Osteoblast (primary cell): ENCODE results near the gene ITGB8. TPM values are rescaled to one million over a fixed set of nuclear protein-coding genes. Genes with fewer than 3 reads are reported as not detected.

Experiments used
- DNase-seq: peaks from one replicate; pipeline ENCODE4 v3.0.0; 2011; ENCODE audit warnings: low spot score, mixed read lengths; ENCODE audit not compliant: insufficient read length; ENCODE audit errors: missing footprints
- H2AFZ ChIP-seq: 2 replicates; pipeline ENCODE4 v1.6.0; 2011; ENCODE audit warnings: mild to moderate bottlenecking, low read length
- H3K27ac ChIP-seq: 2 replicates; pipeline ENCODE4 v1.5.1; 2011; ENCODE audit warnings: mild to moderate bottlenecking, low read depth, low read length, moderate library complexity
- H3K27me3 ChIP-seq: 2 replicates; pipeline ENCODE4 v1.6.0; 2012; ENCODE audit warnings: mild to moderate bottlenecking, control low read depth, inconsistent platforms, low read length, moderate library complexity; ENCODE audit not compliant: insufficient read depth
- H3K36me3 ChIP-seq: 2 replicates; pipeline ENCODE4 v1.5.1; 2011; ENCODE audit warnings: mild to moderate bottlenecking, low read length, control low read depth, moderate library complexity; ENCODE audit not compliant: insufficient read depth
- H3K4me1 ChIP-seq: 2 replicates; pipeline ENCODE4 v1.5.1; 2011; ENCODE audit warnings: mild to moderate bottlenecking, low read length, control low read depth, moderate library complexity; ENCODE audit not compliant: insufficient read depth
- H3K4me2 ChIP-seq: 2 replicates; pipeline ENCODE4 v1.6.0; 2011; ENCODE audit warnings: mild to moderate bottlenecking, low read length; ENCODE audit not compliant: insufficient read depth
- H3K4me3 ChIP-seq: fragments of 200-600 bp; sonication (generic); 3 replicates; pipeline ENCODE4 v1.5.1; 2012; ENCODE audit warnings: mild to moderate bottlenecking, low read length, inconsistent platforms; ENCODE audit not compliant: insufficient read depth
- H3K79me2 ChIP-seq: 2 replicates; pipeline ENCODE4 v1.6.0; 2012; ENCODE audit warnings: mild to moderate bottlenecking, low read length, control low read depth, inconsistent platforms; ENCODE audit not compliant: insufficient read depth
- H3K9me3 ChIP-seq: 2 replicates; pipeline ENCODE4 v1.5.1; 2011; ENCODE audit warnings: low read depth, low read length, control low read depth
- H4K20me1 ChIP-seq: 2 replicates; pipeline ENCODE4 v1.6.0; 2012; ENCODE audit warnings: mild to moderate bottlenecking, low read length, control low read depth; ENCODE audit not compliant: insufficient read depth
- CTCF ChIP-seq: IDR thresholded peaks from 2 replicates; pipeline ENCODE4 v1.5.1; 2011; ENCODE audit warnings: mild to moderate bottlenecking, low read depth, low read length, moderate library complexity; ENCODE audit errors: extremely low read depth
- total RNA-seq: library from RNA; depleted of rRNA; stranded (reverse); fragments of >200 nt; gene quantifications from 2 replicates; pipeline ENCODE4 v1.2.3, GENCODE V29; 2012

ITGB8 gene
- total RNA-seq, 1 donor, result 35.1 TPM

DNA sequence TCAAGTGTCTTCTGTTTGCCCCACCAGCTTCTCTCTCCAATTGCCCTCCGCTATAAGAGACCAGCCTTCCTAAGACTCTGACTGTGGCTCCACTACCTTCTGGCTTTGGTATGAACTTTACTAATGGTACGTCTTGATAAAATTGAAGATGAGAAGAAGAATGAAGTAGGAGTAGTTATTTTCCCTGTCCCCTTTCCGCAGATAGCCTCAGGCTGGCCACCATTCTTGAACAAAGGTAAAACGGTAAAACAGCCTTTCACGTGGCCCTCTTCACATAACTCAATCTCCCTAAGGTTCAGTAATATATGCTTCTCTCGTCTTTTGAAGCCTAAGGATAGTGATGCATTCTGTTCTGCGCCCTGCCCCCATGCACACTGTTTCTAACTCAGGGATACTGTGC lies 9.9 kb upstream of the ITGB8 start:
- Histone ChIP-seq H3K79me2 (no peaks in the 10 kb centered on the region), H3K27me3 (no peaks in the 10 kb centered on the region), H3K4me2 (no peak overlapping the region), H3K4me3 (no peak overlapping the region), H3K4me1 (no peaks in the 10 kb centered on the region), H2AFZ (no peak overlapping the region), H4K20me1 (no peaks in the 10 kb centered on the region), H3K9me3 (no peaks in the 10 kb centered on the region), H3K36me3 (no peaks in the 10 kb centered on the region), H3K27ac (no peak overlapping the region)
- no peak for DNase-seq
- no peak for TF ChIP-seq CTCF

- Histone ChIP-seq H3K27ac (no peak overlapping the region), H3K27me3 (no peaks in the 10 kb centered on the region), H3K4me3 (no peak overlapping the region), H3K4me2 (no peak overlapping the region), H3K36me3 (no peaks in the 10 kb centered on the region), H3K4me1 (peaks cover 5% of the 10 kb centered on the region), H4K20me1 (no peaks in the 10 kb centered on the region), H3K9me3 (no peaks in the 10 kb centered on the region), H2AFZ (no peak overlapping the region), H3K79me2 (no peaks in the 10 kb centered on the region)
- no peak for DNase-seq
- TF ChIP-seq CTCF, result no peak
These were observed 7.1 kb upstream of the ITGB8 start for GRCh38 chr7:20323595-20323994.

DNA sequence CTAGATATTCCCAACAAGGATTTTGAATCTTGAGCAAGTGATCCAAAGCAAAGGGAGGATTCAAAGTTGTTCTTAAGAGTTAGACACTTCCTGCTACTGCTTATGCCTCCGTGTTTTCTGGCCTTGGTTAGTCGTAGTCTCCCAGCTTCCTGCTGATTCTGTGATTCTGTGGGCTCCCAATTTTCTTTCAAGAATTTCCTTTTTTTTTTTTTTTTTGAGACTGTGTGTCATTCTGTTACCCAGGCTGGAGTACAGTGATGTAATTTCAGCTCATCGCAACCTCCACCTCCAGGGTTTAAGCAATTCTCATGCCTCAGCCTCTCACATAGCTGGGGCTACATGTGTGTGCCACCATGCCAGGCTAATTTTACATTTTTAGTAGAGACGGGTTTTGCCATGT lies 4.4 kb upstream of the ITGB8 start:
- H3K27me3 ChIP-seq, result no peaks in the 10 kb centered on the region
- H2AFZ ChIP-seq, result no peak overlapping the region
- no peak overlapping the region for H3K27ac ChIP-seq
- no peaks in the 10 kb centered on the region for H3K36me3 ChIP-seq
- no peaks in the 10 kb centered on the region for H4K20me1 ChIP-seq
- H3K9me3 ChIP-seq, result no peaks in the 10 kb centered on the region
- H3K4me1 ChIP-seq, result peaks cover 16% of the 10 kb centered on the region
- no peaks in the 10 kb centered on the region for H3K79me2 ChIP-seq
- no peak for DNase-seq
- TF ChIP-seq CTCF, result no peak
- no peak overlapping the region for H3K4me3 ChIP-seq
- no peak overlapping the region for H3K4me2 ChIP-seq

DNA sequence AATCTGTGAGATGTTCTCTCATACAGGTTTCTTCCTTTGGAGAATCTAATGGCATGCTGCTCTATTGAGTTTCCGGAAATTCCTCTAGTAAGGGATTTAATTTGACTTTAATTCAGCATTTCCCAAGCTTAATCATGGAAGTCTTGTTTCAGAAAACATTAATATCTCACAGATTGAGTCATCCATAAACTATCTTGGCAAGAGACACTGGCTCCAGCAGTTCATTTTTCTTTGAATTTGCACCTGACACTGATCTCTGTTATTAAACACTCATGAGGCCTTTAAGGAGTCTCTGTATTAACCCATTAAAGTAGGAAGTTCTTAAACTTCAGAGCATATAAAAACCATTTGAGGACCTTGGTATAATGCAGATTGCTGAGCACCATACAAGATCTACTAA lies 3.6 kb upstream of the ITGB8 start:
- H2AFZ ChIP-seq, result no peak overlapping the region
- H3K4me3 ChIP-seq, result no peak overlapping the region
- no peaks in the 10 kb centered on the region for H3K27me3 ChIP-seq
- H3K27ac ChIP-seq, result no peak overlapping the region
- no peaks in the 10 kb centered on the region for H3K36me3 ChIP-seq
- no peaks in the 10 kb centered on the region for H3K79me2 ChIP-seq
- H3K4me2 ChIP-seq, result no peak overlapping the region
- peaks cover 16% of the 10 kb centered on the region for H3K4me1 ChIP-seq
- no peaks in the 10 kb centered on the region for H3K9me3 ChIP-seq
- no peak for DNase-seq
- TF ChIP-seq CTCF, result no peak
- H4K20me1 ChIP-seq, result no peaks in the 10 kb centered on the region
